WTC11 (cell line): Measurements from ENCODE around the gene CCDC201. TPM values are rescaled to one million over a fixed set of nuclear protein-coding genes. Genes with fewer than 3 reads are reported as not detected.

Experiments
- ATAC-seq: fragments of 200-7000 bp; cut with Tn5 transposase; 2 replicates; pipeline ENCODE4 v1.10.0; 2021; ENCODE audit warnings: mild to moderate bottlenecking, moderate library complexity
- CTCF ChIA-PET: fragments of 300-600 bp; sonication (Branson Sonifier 250); formaldehyde crosslinking; loops from one replicate; lab custom pipeline; 2021; ENCODE audit warnings: antibody characterized with exemption; lab: Charles Lee
- POLR2A ChIA-PET: fragments of 350-600 bp; sonication (Branson Sonifier 250); formaldehyde crosslinking; loops from one replicate; lab custom pipeline; 2021; ENCODE audit warnings: antibody characterized with exemption; lab: Charles Lee
- DNase-seq: peaks from one replicate; pipeline ENCODE4 v3.0.0; 2021; ENCODE audit warnings: low spot score
- H3K27ac Mint-ChIP-seq: 2 replicates; pipeline ENCODE4 v1.8.0; 2021; ENCODE audit warnings: mixed read lengths
- H3K27me3 Mint-ChIP-seq: 2 replicates; pipeline ENCODE4 v1.8.0; 2021; ENCODE audit warnings: low read depth, mild to moderate bottlenecking, moderate library complexity, mixed read lengths
- H3K36me3 Mint-ChIP-seq: 2 replicates; pipeline ENCODE4 v1.8.0; 2021; ENCODE audit warnings: mixed read lengths
- H3K4me1 Mint-ChIP-seq: 2 replicates; pipeline ENCODE4 v1.8.0; 2022; ENCODE audit warnings: mixed read lengths
- H3K4me3 Mint-ChIP-seq: 2 replicates; pipeline ENCODE4 v1.8.0; 2021; ENCODE audit warnings: mild to moderate bottlenecking, moderate library complexity, mixed read lengths
- H3K9me3 Mint-ChIP-seq: 2 replicates; pipeline ENCODE4 v1.8.0; 2021; ENCODE audit warnings: mixed read lengths
- ARID4B ChIP-seq: sonication (generic); formaldehyde crosslinking; IDR thresholded peaks from 2 replicates; pipeline ENCODE4 v1.8.0; 2023; ENCODE audit warnings: missing genetic modification reagents, mild to moderate bottlenecking, borderline replicate concordance
- ATF6 ChIP-seq: sonication (generic); formaldehyde crosslinking; IDR thresholded peaks from 2 replicates; pipeline ENCODE4 v1.8.1; 2023; ENCODE audit warnings: mild to moderate bottlenecking, missing genetic modification reagents
- ESRRA ChIP-seq: sonication (generic); formaldehyde crosslinking; IDR thresholded peaks from 2 replicates; pipeline ENCODE4 v1.8.1; 2022; ENCODE audit warnings: mild to moderate bottlenecking, missing genetic modification reagents, borderline replicate concordance
- GABPB1 ChIP-seq: sonication (generic); formaldehyde crosslinking; IDR thresholded peaks from 2 replicates; pipeline ENCODE4 v1.8.1; 2023; ENCODE audit warnings: mild to moderate bottlenecking, missing genetic modification reagents
- MAX ChIP-seq: sonication (generic); formaldehyde crosslinking; IDR thresholded peaks from 2 replicates; pipeline ENCODE4 v1.8.0; 2022; ENCODE audit warnings: mild to moderate bottlenecking, missing genetic modification reagents
- NFE2L1 ChIP-seq: sonication (generic); formaldehyde crosslinking; IDR thresholded peaks from 2 replicates; pipeline ENCODE4 v1.8.1; 2023; ENCODE audit warnings: missing genetic modification reagents
- NR3C1 ChIP-seq: sonication (generic); formaldehyde crosslinking; conservative IDR thresholded peaks from 2 replicates; pipeline ENCODE4 v1.8.1; 2023; ENCODE audit warnings: low read depth, mild to moderate bottlenecking, missing genetic modification reagents
- SMAD3 ChIP-seq: sonication (generic); formaldehyde crosslinking; IDR thresholded peaks from 2 replicates; pipeline ENCODE4 v1.8.0; 2022; ENCODE audit warnings: missing genetic modification reagents, mild to moderate bottlenecking, borderline replicate concordance
- STAT6 ChIP-seq: sonication (generic); formaldehyde crosslinking; conservative IDR thresholded peaks from 2 replicates; pipeline ENCODE4 v1.8.1; 2023; ENCODE audit warnings: mild to moderate bottlenecking, low read depth, missing genetic modification reagents, moderate library complexity
- TCF7 ChIP-seq: sonication (generic); formaldehyde crosslinking; IDR thresholded peaks from 2 replicates; pipeline ENCODE4 v1.8.0; 2022; ENCODE audit warnings: mild to moderate bottlenecking, low read depth, missing genetic modification reagents, moderate library complexity
- ZBTB43 ChIP-seq: sonication (generic); formaldehyde crosslinking; IDR thresholded peaks from 2 replicates; pipeline ENCODE4 v1.8.1; 2023; ENCODE audit warnings: mild to moderate bottlenecking, missing genetic modification reagents
- ZNF121 ChIP-seq: sonication (generic); formaldehyde crosslinking; IDR thresholded peaks from 2 replicates; pipeline ENCODE4 v1.8.0; 2023; ENCODE audit warnings: missing genetic modification reagents
- ZNF425 ChIP-seq: fragments of 250-450 bp; sonication (Bioruptor Pico); conservative IDR thresholded peaks from 2 replicates; pipeline ENCODE4 v1.9.0; 2021; ENCODE audit warnings: mild to moderate bottlenecking
- total RNA-seq: library from RNA; stranded (reverse); gene quantifications from 3 replicates; pipeline ENCODE4 v1.2.3, GENCODE V29; 2021

The CCDC201 gene
- total RNA-seq, 1 experiment from 2014 or later: not detected

- no peak for TF ChIP-seq ATF6 (CRISPR knock-in tag)
These were observed 9.6 kb upstream of the CCDC201 start (continued) for GRCh38 chr7:45882465-45882810.

GRCh38 chr7:45881759-45882464, 9.0 kb upstream of the CCDC201 start:
- Mint-ChIP-seq H3K36me3 (peaks cover 25% of the 10 kb centered on the region), H3K27ac (no peak overlapping the region)
- no peak for TF ChIP-seq SMAD3
- peak; percentile 100 for TF ChIP-seq GABPB1
- TF ChIP-seq, all 79 proteins: peak for 1
- H3K4me1 Mint-ChIP-seq: peaks cover 14% of the 10 kb centered on the region
- DNase-seq (no peak), ATAC-seq (no peak)
- H3K27me3 Mint-ChIP-seq: peaks cover 28% of the 10 kb centered on the region
- no peak overlapping the region for H3K4me3 Mint-ChIP-seq
- POLR2A ChIA-PET: no interaction called here
- CTCF ChIA-PET: interaction anchor here (0.7 to 2.0 kb wide), 4 partner anchors 9 to 219 kb away, joined by 3 to 9 read pairs (median 4); no protein-coding TSS in a partner anchor
- H3K9me3 Mint-ChIP-seq: peaks cover 27% of the 10 kb centered on the region

GRCh38 chr7:45881280-45881758, 8.4 kb upstream of the CCDC201 start:
- Mint-ChIP-seq H3K4me1 (peaks cover 14% of the 10 kb centered on the region), H3K36me3 (peaks cover 25% of the 10 kb centered on the region), H3K4me3 (no peak overlapping the region)
- CTCF ChIA-PET: interaction anchor here (2.0 kb wide), 1 partner anchor 9 kb away, joined by 9 read pairs; no protein-coding TSS in a partner anchor
- POLR2A ChIA-PET: no interaction called here
- ATAC-seq: peak; percentile 32; the same call in 1 of the 2 replicates
- TF ChIP-seq STAT6 (no peak), NFE2L1 (CRISPR knock-in tag) (no peak), ZNF425 (CRISPR knock-in tag) (no peak), ZBTB43 (no peak), ZNF121 (CRISPR knock-in tag) (no peak), ESRRA (CRISPR knock-in tag) (no peak), ARID4B (CRISPR knock-in tag) (no peak), NR3C1 (no peak), TCF7 (CRISPR knock-in tag) (no peak), MAX (CRISPR knock-in tag) (no peak)
- TF ChIP-seq, all 79 proteins: peak for 0
- H3K27ac Mint-ChIP-seq: no peak overlapping the region
- peaks cover 33% of the 10 kb centered on the region for H3K9me3 Mint-ChIP-seq
- DNase-seq: no peak
- peaks cover 22% of the 10 kb centered on the region for H3K27me3 Mint-ChIP-seq
